Measurements from ENCODE around the gene KLF5. TPM values are rescaled to one million over a fixed set of nuclear protein-coding genes. Genes with fewer than 3 reads are reported as not detected.

Gene KLF5
- total RNA-seq, 4 donors from 2014 or later: 26.4 to 109 (median 85.4) TPM

DNA sequence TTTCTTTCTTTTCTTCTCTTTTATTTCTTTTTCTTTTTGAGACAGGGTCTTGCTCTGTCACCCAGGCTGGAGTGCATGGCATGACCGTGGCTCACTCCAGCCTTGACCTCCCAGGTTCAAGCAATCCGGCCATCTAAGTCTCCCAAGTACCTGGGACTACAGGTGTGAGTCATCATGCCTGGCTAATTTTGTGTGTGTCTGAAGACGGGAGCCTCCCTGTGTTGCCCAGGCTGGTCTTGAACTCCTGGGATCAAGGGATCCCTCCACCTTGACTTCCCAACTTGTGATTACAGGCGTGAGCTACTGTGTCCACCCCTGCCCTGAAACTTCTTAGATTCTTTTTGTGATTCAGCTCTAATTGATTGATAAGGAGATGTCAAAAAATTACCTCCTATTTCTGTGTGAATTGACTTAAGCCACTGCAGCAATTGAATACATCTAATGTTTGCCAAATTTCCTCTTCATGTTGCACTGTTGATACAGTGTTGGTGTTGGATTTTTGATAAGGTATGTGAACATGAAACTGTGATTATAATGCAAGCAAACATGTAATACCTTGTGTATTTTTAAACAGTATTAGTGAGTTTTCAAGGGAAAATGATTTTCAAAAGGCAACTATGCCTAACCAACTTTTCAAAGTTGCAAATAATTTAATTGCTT lies 22.6 kb downstream of the KLF5 start:
- H3K27me3 ChIP-seq: no peaks in the 10 kb centered on the region
- WGBS, 2 donors: 84 to 93% methylated on average over 3 of the region's 4 CpGs
- TF ChIP-seq POLR2A (IDR thresholded peaks at IDR 0.05): no peak
- TF ChIP-seq, protein P1, sequence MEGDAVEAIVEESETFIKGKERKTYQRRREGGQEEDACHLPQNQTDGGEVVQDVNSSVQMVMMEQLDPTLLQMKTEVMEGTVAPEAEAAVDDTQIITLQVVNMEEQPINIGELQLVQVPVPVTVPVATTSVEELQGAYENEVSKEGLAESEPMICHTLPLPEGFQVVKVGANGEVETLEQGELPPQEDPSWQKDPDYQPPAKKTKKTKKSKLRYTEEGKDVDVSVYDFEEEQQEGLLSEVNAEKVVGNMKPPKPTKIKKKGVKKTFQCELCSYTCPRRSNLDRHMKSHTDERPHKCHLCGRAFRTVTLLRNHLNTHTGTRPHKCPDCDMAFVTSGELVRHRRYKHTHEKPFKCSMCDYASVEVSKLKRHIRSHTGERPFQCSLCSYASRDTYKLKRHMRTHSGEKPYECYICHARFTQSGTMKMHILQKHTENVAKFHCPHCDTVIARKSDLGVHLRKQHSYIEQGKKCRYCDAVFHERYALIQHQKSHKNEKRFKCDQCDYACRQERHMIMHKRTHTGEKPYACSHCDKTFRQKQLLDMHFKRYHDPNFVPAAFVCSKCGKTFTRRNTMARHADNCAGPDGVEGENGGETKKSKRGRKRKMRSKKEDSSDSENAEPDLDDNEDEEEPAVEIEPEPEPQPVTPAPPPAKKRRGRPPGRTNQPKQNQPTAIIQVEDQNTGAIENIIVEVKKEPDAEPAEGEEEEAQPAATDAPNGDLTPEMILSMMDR (IDR thresholded peaks at IDR 0.05): no peak
- no peak overlapping the region for H3K4me3 ChIP-seq
- H3K4me1 ChIP-seq: no peaks in the 10 kb centered on the region
- peaks cover 0 to 12% (median 0%) of the 10 kb centered on the region in 3 donors for H3K36me3 ChIP-seq
- no peaks in the 10 kb centered on the region for H3K9me3 ChIP-seq
- no peak overlapping the region for H3K27ac ChIP-seq
- DNase-seq (ENCODE audit: low spot score in 2 of 2): no peak

DNA sequence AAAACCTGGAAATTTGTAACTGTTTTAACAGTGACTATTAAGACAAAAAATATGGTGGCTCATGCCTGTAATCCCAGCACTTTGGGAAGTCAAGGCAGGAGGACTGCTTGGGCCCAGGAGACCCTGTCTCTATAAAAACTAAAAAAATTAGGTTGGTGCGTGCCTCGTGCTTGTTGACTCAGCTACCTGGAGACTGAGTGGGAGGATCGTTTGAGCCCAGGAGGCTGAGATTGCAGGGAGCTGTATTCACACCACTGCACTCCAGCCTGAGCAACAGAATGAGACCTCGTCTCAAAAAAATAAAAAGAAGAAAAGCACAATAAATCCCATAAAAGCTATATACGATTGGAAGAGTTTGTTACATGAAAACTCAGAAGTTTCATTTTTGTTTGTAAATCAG lies 23.7 kb downstream of the KLF5 start:
- no peaks in the 10 kb centered on the region for H3K4me1 ChIP-seq
- TF ChIP-seq POLR2A (IDR thresholded peaks at IDR 0.05) (no peak), EP300 (IDR thresholded peaks at IDR 0.05) (no peak)
- TF ChIP-seq, protein P1 (IDR thresholded peaks at IDR 0.05): no peak
- DNase-seq (ENCODE audit: low spot score in 2 of 2): no peak
- no peak overlapping the region for H3K4me3 ChIP-seq
- 60 to 64% methylated on average over 5 of the region's 5 CpGs for WGBS, 2 donors
- no peaks in the 10 kb centered on the region for H3K27me3 ChIP-seq
- peaks cover 0 to 3% (median 0%) of the 10 kb centered on the region in 3 donors for H3K36me3 ChIP-seq
- H3K27ac ChIP-seq: no peak overlapping the region
- no peaks in the 10 kb centered on the region for H3K9me3 ChIP-seq

DNA sequence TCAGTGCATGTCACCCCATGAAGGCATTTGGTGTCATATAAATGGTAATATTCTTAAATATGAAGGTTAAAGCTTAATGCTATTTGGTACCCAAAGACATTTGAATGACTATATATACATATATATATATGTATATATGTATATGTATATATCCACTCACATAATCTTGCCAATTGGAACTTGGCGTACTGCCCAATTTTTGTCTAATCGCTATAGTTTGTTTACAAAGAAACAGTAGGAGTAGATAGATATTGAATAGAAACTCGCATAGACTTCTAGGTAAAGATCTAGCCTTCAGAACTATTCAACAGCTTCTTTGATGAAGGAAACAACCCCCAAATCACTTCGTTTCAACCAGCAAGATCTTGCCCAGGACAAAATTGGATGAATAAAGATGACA lies 24.1 kb downstream of the KLF5 start:
- H3K4me1 ChIP-seq: no peaks in the 10 kb centered on the region
- no peak for DNase-seq (ENCODE audit: low spot score in 2 of 2)
- WGBS, 2 donors: 67 to 77% methylated on average over 4 of the region's 4 CpGs
- no peaks in the 10 kb centered on the region for H3K9me3 ChIP-seq
- H3K27me3 ChIP-seq: no peaks in the 10 kb centered on the region
- H3K27ac ChIP-seq: no peak overlapping the region
- H3K4me3 ChIP-seq: no peak overlapping the region
- TF ChIP-seq POLR2A (IDR thresholded peaks at IDR 0.05) (no peak), EP300 (IDR thresholded peaks at IDR 0.05) (no peak)
- TF ChIP-seq, protein P1 (IDR thresholded peaks at IDR 0.05): no peak
- no peaks in the 10 kb centered on the region for H3K36me3 ChIP-seq

DNA sequence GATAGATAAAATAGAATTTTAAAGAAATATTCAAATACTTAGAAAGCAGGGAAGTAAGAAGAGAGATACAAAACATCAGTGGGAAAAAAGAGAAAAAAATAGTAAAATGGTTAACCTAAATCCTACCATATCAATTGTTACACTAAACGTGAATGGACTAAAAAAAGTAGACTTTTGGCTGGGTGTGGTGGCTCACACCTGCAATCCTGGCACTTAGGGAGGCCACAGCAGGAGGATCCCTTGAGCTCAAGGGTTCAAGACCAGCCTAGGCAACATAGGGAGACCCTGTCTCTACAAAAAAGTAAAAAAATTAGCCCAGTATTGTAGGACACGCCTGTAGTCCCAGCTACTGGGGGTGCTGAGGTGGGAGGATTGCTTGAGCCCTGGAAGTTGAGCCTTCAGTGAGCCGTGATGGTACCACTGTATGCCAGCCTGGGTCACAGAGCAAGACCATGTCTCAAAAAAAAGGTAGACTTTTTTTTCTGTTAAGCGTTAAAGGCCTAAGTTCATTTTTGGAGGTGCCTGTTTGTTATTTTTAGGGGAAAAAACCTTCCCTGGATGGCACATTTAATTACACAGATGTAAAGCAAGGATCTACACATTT lies 29.6 kb downstream of the KLF5 start:
- TF ChIP-seq EP300 (IDR thresholded peaks at IDR 0.05) (no peak), POLR2A (IDR thresholded peaks at IDR 0.05) (no peak)
- TF ChIP-seq, protein P1 (IDR thresholded peaks at IDR 0.05): no peak
- Histone ChIP-seq H3K27ac (no peak overlapping the region), H3K4me3 (no peak overlapping the region), H3K27me3 (no peaks in the 10 kb centered on the region), H3K9me3 (peaks cover 0 to 17% (median 0%) of the 10 kb centered on the region in 4 donors), H3K4me1 (no peaks in the 10 kb centered on the region), H3K36me3 (no peaks in the 10 kb centered on the region)
- 82 to 85% methylated on average over 4 of the region's 4 CpGs for WGBS, 2 donors
- DNase-seq (ENCODE audit: low spot score in 2 of 2): no peak

DNA sequence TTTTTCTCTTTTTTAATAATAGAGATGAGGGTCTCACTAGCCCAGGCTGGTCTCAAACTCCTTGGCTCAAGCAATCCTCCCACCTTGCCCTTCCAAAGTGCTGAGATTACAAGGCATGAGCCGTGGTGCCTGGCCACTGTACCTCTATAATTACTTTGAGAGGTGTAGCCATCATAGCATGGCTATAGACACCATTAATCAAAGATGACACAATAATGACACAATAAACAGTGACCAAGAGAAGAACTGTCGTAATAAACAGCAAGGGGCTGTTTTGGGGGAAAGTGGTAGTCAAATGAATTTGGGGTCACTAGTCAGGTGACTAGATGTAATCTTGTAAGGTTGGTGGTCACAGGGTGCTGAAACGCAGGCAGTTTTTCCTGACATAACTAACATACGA lies 30.4 kb downstream of the KLF5 start:
- Histone ChIP-seq H3K9me3 (peaks cover 0 to 17% (median 0%) of the 10 kb centered on the region in 4 donors), H3K36me3 (no peaks in the 10 kb centered on the region), H3K27me3 (no peaks in the 10 kb centered on the region), H3K4me1 (no peaks in the 10 kb centered on the region), H3K4me3 (no peak overlapping the region), H3K27ac (no peak overlapping the region)
- DNase-seq (ENCODE audit: low spot score in 2 of 2): no peak
- WGBS, 2 donors: 78 to 80% methylated on average over 4 of the region's 4 CpGs
- TF ChIP-seq, protein P1 (IDR thresholded peaks at IDR 0.05): no peak
- no peak for TF ChIP-seq POLR2A (IDR thresholded peaks at IDR 0.05)
- no peak for TF ChIP-seq EP300 (IDR thresholded peaks at IDR 0.05)

Data from tibial nerve (tissue), 4 donors.